ENCODE data around the gene MGAM2. TPM values are rescaled to one million over a fixed set of nuclear protein-coding genes. Genes with fewer than 3 reads are reported as not detected.

The MGAM2 gene
- total RNA-seq, 1 donor from 2014 or later: not detected

DNA sequence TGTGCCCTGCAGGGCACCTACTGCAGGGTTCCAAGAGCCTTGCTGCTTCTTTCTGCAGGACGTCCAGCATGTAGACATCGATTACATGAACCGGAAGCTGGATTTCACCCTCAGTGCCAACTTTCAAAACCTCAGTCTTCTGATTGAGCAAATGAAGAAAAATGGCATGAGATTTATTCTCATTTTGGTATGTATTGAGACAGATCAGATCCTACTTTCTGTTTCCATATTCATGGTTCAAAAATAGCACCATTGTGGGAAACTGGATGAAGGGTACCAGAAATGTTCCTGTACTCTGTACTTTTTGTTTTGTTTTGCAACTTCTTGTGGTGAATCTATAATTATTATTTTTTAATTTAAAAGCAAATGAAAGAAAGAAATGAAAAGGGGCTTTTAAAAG lies 64.1 kb downstream of the MGAM2 start:
- intact Hi-C loops (cut with DNase I): no loop called here
- H3K4me1 ChIP-seq: no peaks in the 10 kb centered on the region
- no peak overlapping the region for H3K27ac ChIP-seq
- H3K4me3 ChIP-seq: no peak overlapping the region
- TF ChIP-seq, protein P1, sequence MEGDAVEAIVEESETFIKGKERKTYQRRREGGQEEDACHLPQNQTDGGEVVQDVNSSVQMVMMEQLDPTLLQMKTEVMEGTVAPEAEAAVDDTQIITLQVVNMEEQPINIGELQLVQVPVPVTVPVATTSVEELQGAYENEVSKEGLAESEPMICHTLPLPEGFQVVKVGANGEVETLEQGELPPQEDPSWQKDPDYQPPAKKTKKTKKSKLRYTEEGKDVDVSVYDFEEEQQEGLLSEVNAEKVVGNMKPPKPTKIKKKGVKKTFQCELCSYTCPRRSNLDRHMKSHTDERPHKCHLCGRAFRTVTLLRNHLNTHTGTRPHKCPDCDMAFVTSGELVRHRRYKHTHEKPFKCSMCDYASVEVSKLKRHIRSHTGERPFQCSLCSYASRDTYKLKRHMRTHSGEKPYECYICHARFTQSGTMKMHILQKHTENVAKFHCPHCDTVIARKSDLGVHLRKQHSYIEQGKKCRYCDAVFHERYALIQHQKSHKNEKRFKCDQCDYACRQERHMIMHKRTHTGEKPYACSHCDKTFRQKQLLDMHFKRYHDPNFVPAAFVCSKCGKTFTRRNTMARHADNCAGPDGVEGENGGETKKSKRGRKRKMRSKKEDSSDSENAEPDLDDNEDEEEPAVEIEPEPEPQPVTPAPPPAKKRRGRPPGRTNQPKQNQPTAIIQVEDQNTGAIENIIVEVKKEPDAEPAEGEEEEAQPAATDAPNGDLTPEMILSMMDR (IDR thresholded peaks at IDR 0.05): no peak
- no peaks in the 10 kb centered on the region for H3K36me3 ChIP-seq
- no peaks in the 10 kb centered on the region for H3K27me3 ChIP-seq
- H3K9me3 ChIP-seq: no peaks in the 10 kb centered on the region
- no peak for DNase-seq (ENCODE audit: low spot score in 2 of 2)

DNA sequence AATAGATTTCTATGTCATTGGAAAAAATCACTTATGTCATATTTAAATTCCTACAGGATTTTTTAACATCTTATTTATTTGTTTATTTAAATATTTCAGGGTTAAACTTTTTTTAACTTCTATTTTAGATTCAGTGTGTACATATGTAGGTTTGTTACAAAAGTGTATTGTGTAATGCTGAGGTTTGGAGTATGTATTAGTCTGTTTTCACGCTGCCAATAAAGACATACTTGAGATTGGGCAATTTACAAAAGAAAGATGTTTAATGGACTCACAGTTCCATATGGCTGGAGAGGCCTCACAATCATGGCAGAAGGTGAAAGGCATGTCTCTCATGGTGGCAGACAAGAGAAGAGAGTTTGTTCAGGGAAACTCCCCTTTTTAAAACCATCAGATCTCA lies 65.4 kb downstream of the MGAM2 start:
- Histone ChIP-seq H3K4me3 (no peak overlapping the region), H3K27me3 (no peaks in the 10 kb centered on the region), H3K36me3 (no peaks in the 10 kb centered on the region), H3K4me1 (no peaks in the 10 kb centered on the region), H3K27ac (no peak overlapping the region), H3K9me3 (no peaks in the 10 kb centered on the region)
- TF ChIP-seq, protein P1 (IDR thresholded peaks at IDR 0.05): no peak
- intact Hi-C loops (cut with DNase I): no loop called here
- no peak for DNase-seq (ENCODE audit: low spot score in 2 of 2)

DNA sequence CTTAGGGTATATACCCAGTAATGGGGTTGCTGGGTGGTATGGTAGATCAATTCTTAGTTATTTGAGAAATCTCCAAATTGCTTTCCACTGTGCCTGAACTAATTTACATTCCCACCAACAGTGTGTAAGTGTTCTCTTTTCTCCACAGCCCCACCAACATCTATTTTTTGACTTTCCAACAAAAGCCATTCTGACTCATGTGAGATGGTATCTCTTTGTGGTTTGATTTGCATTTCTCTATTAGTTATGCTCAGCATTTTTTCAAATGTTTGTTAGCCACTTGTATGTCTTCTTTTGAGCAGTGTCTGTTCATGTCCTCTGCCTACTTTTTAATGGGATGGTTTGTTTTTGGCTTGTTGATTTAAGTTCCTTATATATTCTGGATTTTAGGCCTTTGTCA lies 66.4 kb downstream of the MGAM2 start:
- DNase-seq (ENCODE audit: low spot score in 2 of 2): no peak
- intact Hi-C loops (cut with DNase I): no loop called here
- Histone ChIP-seq H3K9me3 (no peaks in the 10 kb centered on the region), H3K4me1 (no peaks in the 10 kb centered on the region), H3K4me3 (no peak overlapping the region), H3K36me3 (no peaks in the 10 kb centered on the region), H3K27me3 (no peaks in the 10 kb centered on the region), H3K27ac (no peak overlapping the region)
- TF ChIP-seq, protein P1 (IDR thresholded peaks at IDR 0.05): no peak

DNA sequence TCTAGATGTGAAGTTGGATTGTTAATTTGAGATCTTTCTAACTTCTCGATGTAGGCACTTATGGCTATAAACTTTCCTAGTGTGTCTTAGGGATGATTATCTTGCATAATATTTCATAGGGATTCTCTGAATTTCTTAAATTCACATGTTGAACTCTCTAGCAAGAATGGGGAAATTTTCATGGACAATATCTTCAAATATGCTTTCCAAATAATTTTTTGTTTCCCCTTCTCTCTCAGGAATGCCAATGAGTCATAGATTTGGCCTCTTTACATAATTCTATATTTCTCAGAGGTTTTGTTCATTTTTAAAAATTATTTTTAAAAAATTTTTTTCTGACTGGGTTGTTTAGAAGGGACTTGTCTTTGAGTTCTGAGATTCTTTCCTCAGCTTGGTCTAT lies 68.9 kb downstream of the MGAM2 start:
- Histone ChIP-seq H3K36me3 (no peaks in the 10 kb centered on the region), H3K27me3 (no peaks in the 10 kb centered on the region), H3K4me1 (no peaks in the 10 kb centered on the region), H3K4me3 (no peak overlapping the region), H3K27ac (no peak overlapping the region), H3K9me3 (no peaks in the 10 kb centered on the region)
- TF ChIP-seq, protein P1 (IDR thresholded peaks at IDR 0.05): no peak
- no peak for DNase-seq (ENCODE audit: low spot score in 2 of 2)
- intact Hi-C loops (cut with DNase I): no loop called here

DNA sequence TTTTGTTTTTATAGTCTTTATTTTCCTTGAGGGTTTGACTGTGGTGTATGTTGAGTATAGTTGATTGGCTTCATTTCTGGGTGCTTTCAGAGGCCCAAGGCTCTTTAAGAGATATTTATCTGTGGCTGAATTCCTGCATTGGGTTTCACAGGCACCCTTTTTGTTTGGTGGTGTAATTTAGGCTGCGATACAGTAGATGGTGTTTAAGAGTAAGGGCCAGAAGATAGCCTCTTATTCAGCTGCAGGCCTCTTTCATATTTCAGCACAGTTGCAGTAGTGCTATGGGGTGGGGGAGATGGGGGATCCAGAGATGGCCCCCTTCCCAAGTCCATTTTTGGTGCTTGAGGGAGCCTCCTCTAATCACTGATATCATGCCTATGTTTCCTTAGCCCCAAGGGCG lies 69.7 kb downstream of the MGAM2 start:
- TF ChIP-seq, protein P1 (IDR thresholded peaks at IDR 0.05): no peak
- no peaks in the 10 kb centered on the region for H3K9me3 ChIP-seq
- intact Hi-C loops (cut with DNase I): no loop called here

DNA sequence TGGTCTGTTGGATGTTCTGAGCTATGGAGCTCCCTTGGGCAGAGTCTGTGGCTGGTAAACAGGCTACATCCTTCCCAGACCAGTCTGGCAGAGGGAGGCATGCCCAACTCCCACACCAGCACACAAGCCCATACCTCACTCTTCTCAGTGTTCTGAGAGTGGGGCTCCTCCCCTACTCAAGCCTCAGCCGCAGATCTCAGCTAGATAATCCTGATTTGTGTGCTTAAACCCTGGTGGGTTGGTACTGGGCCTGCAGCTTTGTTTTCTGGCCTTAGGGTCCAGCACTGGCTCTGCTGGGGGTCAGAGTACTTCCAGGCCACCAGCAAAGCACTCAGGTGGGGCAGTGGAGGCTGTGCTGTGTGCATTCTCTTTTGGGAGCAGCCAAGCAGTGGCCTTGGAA lies 70.4 kb downstream of the MGAM2 start:
- H3K9me3 ChIP-seq: no peaks in the 10 kb centered on the region
- no peaks in the 10 kb centered on the region for H3K27me3 ChIP-seq
- H3K4me1 ChIP-seq: no peaks in the 10 kb centered on the region
- H3K36me3 ChIP-seq: no peaks in the 10 kb centered on the region
- TF ChIP-seq, protein P1 (IDR thresholded peaks at IDR 0.05): no peak
- H3K27ac ChIP-seq: no peak overlapping the region
- H3K4me3 ChIP-seq: no peak overlapping the region
- intact Hi-C loops (cut with DNase I): no loop called here
- no peak for DNase-seq (ENCODE audit: low spot score in 2 of 2)

More for the DNA sequence above, 69.7 kb downstream of the MGAM2 start:
- no peak for DNase-seq (ENCODE audit: low spot score in 2 of 2)
- no peaks in the 10 kb centered on the region for H3K36me3 ChIP-seq
- H3K4me3 ChIP-seq: no peak overlapping the region
- H3K27me3 ChIP-seq: no peaks in the 10 kb centered on the region
- H3K4me1 ChIP-seq: no peaks in the 10 kb centered on the region
- no peak overlapping the region for H3K27ac ChIP-seq
